Chondrocyte (in vitro differentiated cells): ENCODE results near the gene SREBF1. TPM values are rescaled to one million over a fixed set of nuclear protein-coding genes. Genes with fewer than 3 reads are reported as not detected.
"Not testable (repeated sequence)": the region's sequence is repeated elsewhere in the genome, so short reads cannot be mapped to it uniquely, and the experiment has no call there.

Source experiments
- DNase-seq: peaks from one replicate; pipeline ENCODE4 v3.0.0; 2021; ENCODE audit warnings: mixed read lengths, low spot score
- H3K27ac Mint-ChIP-seq: one replicate; pipeline ENCODE4 v1.8.0; 2021; ENCODE audit warnings: mild to moderate bottlenecking, moderate library complexity, mixed read lengths; ENCODE audit not compliant: unreplicated experiment
- H3K27me3 Mint-ChIP-seq: 2 replicates; pipeline ENCODE4 v1.8.0; 2021; ENCODE audit warnings: low read depth, mixed read lengths
- H3K36me3 Mint-ChIP-seq: 2 replicates; pipeline ENCODE4 v1.8.0; 2021; ENCODE audit warnings: low read depth, mixed read lengths
- H3K4me1 Mint-ChIP-seq: 2 replicates; pipeline ENCODE4 v1.8.0; 2021; ENCODE audit warnings: low read depth, mild to moderate bottlenecking, mixed read lengths
- H3K4me3 Mint-ChIP-seq: one replicate; pipeline ENCODE4 v1.8.0; 2021; ENCODE audit warnings: mild to moderate bottlenecking, moderate library complexity, mixed read lengths; ENCODE audit not compliant: unreplicated experiment
- H3K9me3 Mint-ChIP-seq: 2 replicates; pipeline ENCODE4 v1.8.0; 2021; ENCODE audit warnings: low read depth, mixed read lengths
- total RNA-seq: library from RNA; stranded (reverse); gene quantifications from 3 replicates; pipeline ENCODE4 v1.2.1, GENCODE V29; 2021
- TF ChIP-seq, protein P1 (sequence below): fragments of 200-600 bp; sonication (generic); IDR thresholded peaks from 2 replicates; pipeline ENCODE4 v1.5.0; 2021; ENCODE audit warnings: antibody characterized with exemption, mild to moderate bottlenecking, moderate library complexity

The SREBF1 gene
- total RNA-seq, 1 donor from 2014 or later = 22.8 TPM

DNA sequence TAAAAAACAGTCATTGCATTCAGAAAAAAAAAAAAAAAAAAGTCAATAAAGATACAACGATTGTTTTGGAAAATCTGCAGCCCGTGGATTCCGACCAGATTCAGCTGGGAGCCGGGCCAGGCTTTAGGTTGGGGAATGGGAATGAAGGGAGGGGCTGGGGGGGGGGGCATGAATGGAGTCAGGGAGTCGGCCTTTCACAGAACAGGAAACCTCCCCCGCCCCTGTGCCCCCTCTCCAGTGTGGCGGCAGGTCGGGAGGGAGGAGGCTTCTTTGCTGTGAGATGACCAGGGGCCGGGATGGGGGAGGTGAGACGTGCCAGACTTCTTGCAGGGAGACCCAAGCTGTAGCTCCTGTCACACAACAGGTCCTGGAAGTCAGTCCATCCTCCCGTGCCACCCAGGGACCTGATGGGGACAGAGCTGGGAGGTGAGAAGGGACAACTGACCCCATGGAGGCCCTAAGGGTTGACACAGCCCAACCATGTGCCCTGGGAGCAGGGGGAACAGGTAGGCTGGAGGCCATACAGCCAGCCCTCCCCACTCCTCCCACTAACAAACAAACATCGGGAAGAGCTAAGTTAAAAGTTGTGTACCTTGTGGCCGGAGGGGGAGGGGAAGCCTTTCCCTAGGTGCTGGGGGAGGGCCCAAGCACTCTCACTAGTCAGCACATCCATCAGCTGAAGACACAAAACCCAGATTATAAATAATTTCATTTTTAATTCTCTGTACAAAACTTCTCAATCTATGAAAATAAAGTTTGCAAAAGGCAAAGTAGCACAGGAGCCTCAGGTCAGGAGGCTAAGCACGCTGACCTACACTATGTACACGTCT, 25.2 kb downstream of the SREBF1 start:
- Mint-ChIP-seq H3K27ac (no peak overlapping the region), H3K4me3 (no peak overlapping the region), H3K9me3 (no peaks in the 10 kb centered on the region), H3K27me3 (no peaks in the 10 kb centered on the region), H3K36me3 (peaks cover 4% of the 10 kb centered on the region), H3K4me1 (peaks cover 14% of the 10 kb centered on the region)
- TF ChIP-seq, protein P1, sequence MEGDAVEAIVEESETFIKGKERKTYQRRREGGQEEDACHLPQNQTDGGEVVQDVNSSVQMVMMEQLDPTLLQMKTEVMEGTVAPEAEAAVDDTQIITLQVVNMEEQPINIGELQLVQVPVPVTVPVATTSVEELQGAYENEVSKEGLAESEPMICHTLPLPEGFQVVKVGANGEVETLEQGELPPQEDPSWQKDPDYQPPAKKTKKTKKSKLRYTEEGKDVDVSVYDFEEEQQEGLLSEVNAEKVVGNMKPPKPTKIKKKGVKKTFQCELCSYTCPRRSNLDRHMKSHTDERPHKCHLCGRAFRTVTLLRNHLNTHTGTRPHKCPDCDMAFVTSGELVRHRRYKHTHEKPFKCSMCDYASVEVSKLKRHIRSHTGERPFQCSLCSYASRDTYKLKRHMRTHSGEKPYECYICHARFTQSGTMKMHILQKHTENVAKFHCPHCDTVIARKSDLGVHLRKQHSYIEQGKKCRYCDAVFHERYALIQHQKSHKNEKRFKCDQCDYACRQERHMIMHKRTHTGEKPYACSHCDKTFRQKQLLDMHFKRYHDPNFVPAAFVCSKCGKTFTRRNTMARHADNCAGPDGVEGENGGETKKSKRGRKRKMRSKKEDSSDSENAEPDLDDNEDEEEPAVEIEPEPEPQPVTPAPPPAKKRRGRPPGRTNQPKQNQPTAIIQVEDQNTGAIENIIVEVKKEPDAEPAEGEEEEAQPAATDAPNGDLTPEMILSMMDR = no peak
- DNase-seq = no peak

DNA sequence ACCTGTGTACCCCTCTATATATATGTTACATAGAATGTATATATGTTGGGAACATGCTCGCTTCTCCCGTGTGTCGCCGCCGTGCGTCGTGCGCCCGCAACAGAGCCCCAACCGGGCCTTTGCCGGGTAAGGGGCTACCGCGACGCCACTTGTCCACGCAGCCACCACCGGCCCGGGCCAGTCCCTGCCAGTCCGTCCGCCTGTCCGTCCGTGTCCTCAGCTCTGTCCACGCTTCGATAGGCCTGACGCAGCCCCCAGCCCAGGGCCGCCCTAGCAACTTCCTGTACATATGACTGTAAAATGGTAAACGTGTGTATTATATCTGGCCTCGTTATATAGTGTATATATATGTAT, 25.9 kb downstream of the SREBF1 start:
- Mint-ChIP-seq H3K9me3 (no peaks in the 10 kb centered on the region), H3K4me1 (peaks cover 14% of the 10 kb centered on the region), H3K4me3 (no peak overlapping the region), H3K36me3 (peaks cover 7% of the 10 kb centered on the region), H3K27ac (no peak overlapping the region), H3K27me3 (no peaks in the 10 kb centered on the region)
- TF ChIP-seq, protein P1 = no peak
- no peak for DNase-seq

DNA sequence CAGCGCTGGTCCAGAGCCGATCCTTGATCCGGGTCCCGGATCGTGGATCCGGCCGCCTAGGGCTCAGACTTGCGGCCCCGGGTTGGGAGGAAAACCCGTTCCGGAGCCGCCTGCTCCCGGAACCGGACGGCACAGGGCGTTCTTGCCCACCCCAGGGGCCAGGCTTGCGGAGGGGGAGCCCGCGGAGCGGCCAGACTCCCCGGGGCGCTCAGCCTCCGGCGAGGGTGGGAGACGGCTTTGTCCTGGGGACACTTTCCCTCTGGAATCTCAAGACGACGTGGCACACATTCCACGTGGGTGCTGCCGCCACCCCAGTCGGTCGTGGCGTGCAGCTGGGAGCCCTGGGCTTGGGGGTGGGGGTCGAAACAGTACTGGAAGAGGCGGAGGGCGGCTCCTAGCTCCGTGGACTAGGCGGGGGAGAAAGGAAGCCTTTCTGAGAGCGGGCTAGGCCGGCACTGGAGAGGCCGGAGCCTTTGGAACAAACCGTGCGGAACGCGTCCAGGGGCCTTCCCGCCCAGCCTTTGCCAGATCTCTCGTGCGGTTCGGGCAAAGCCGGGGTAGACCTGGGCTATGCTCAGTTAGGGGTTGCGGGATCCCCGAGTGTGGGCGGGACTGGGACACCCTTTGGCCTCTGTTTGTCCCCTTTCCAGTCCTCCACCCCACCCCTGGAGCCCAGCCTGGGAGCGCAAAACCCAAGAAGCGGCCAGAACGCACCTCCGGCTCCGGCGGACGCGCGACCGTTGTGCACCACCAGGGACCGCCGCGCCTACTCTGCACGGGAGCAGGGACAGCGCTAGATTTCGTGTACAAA, 26.5 kb downstream of the SREBF1 start:
- peak; percentile 94 for DNase-seq
- Mint-ChIP-seq H3K27ac (peak overlapping the region; percentile 41), H3K9me3 (no peaks in the 10 kb centered on the region), H3K4me1 (peaks cover 14% of the 10 kb centered on the region), H3K27me3 (no peaks in the 10 kb centered on the region), H3K4me3 (no peak overlapping the region), H3K36me3 (peaks cover 11% of the 10 kb centered on the region)
- TF ChIP-seq, protein P1 = no peak

DNA sequence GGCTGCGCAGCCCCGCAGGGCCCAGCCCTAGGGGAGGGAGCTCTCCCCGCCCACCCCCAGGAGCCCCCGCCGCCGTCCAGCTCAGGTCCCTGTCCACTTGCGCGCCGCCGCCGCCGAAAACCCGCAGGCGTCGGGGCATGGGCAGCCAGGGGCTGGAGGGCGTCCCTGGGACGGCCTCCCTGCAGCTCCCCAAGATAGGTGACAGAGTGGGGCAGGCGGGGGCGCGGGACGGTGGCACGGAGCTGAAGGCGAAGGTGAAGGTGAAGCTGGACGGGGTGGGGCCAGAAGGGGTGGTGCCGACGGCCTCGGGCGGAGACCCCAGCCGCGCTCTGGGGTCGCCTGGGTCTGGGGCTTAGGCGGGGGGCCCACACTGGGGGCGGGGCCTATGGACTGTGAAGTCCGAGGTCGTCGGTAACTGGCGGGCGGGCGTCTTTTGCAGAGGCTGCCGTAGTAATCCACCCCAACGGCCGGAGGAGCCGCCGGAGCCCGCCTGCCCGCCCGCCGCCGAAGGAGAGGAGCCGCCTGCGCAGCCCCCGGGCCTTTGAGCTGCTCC, 27.2 kb downstream of the SREBF1 start:
- no peak for DNase-seq
- H3K27ac Mint-ChIP-seq = no peak overlapping the region
- no peaks in the 10 kb centered on the region for H3K9me3 Mint-ChIP-seq
- H3K4me1 Mint-ChIP-seq = peaks cover 14% of the 10 kb centered on the region
- no peaks in the 10 kb centered on the region for H3K27me3 Mint-ChIP-seq
- H3K36me3 Mint-ChIP-seq = peaks cover 11% of the 10 kb centered on the region
- TF ChIP-seq, protein P1 = peak; percentile 8
- H3K4me3 Mint-ChIP-seq = no peak overlapping the region

DNA sequence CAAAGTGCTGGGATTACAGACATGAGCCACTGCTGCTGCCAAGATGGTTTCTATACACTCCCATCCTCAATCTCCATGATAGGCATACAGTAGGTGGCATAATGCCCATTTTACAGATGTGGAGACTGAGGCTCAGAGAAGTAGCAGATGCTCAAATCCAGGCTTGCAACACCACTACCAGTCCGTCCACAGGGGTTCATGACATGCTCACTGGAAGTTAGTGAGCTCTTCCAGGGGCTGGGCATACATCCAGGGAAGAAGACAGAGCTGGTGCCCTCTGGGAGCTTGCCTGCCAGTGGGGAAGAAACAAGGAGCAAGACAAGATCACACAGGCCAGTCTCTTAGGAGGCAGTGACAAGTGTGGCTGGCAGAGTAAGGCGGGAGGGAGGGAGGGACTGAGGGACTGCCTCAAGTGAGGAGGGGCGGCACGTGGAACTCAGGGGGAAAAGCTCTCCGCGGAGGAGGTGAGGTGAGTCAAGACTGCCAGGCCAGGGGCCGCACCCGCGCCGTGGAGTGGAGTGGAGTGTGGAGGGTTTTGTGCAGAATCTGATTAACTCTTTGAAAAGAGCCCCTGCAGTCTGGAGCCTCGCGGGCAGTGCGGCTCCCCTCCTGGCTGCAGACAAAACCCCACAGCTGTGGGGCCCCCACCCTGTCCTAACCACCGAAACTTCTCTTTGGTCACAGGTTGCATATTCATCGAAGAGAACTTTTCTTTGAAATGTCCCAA, 27.9 kb downstream of the SREBF1 start:
- H3K36me3 Mint-ChIP-seq = peaks cover 15% of the 10 kb centered on the region
- H3K4me3 Mint-ChIP-seq = no peak overlapping the region
- no peak for DNase-seq
- peaks cover 14% of the 10 kb centered on the region for H3K4me1 Mint-ChIP-seq
- H3K9me3 Mint-ChIP-seq = no peaks in the 10 kb centered on the region
- no peaks in the 10 kb centered on the region for H3K27me3 Mint-ChIP-seq
- TF ChIP-seq, protein P1 = no peak
- H3K27ac Mint-ChIP-seq = no peak overlapping the region

DNA sequence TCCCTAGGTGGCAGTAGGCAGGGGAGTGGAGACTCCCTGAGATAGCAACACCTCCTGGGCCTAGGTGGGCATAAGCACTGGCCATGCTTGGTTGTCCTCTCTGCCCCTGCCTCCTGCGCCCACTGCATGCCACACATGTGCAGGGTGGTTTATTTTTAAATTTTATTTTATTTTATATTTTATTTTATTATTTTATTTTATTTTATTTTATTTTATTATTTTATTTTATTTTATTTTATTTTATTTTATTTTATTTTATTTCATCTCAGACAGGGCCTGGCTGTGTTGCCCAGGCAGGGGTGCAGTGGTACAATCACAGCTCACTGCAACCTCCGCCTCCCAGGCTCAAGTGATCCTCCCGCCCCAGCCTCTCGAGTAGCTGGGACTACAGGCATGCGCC, 28.6 kb downstream of the SREBF1 start:
- DNase-seq, H3K4me3 Mint-ChIP-seq, H3K27me3 Mint-ChIP-seq, H3K9me3 Mint-ChIP-seq, H3K27ac Mint-ChIP-seq: not testable (repeated sequence)
- Mint-ChIP-seq H3K4me1 (peaks cover 14% of the 10 kb centered on the region), H3K36me3 (peaks cover 18% of the 10 kb centered on the region)
